Activated CD8-positive, alpha-beta memory T cell treated with anti-CD3 and anti-CD28 coated beads, Interleukin-2, amount 50 U/mL, for 1 hour (primary cell): ENCODE measurements around the gene NPB.

Source experiments
- DNase-seq: peaks from one replicate; pipeline ENCODE4 v3.0.0-alpha.2; 2020; ENCODE audit errors: extremely low read depth

The NPB gene

DNA sequence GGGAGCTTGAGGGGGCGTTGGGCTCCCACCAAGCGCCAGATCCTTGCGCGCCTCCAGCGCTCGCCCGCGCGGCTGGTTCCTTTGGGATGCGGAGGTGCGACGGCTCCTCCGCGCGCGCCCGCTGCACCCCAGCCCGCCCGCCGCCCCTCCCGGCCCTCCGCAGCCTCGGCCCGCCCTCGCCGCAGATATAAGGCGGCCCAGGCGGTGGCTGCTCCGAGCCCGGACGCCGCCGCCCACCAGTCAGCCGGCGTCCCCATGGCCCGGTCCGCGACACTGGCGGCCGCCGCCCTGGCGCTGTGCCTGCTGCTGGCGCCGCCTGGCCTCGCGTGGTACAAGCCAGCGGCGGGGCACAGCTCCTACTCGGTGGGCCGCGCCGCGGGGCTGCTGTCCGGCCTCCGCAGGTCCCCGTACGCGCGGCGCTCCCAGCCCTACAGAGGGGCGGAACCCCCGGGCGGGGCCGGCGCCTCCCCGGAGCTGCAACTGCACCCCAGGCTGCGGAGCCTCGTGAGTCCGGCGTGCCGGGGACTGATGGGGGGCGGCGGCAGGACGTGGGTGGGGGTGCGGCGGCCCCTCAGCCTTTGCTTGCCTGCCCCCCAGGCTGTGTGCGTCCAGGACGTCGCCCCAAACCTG lies at the start of gene NPB:
NPB (plus strand) TSS at position 216 of the 630 bp plus-strand sequence; CDS start at position 256, 40 bp downstream.
- DNase-seq, result no peak

- no peak for DNase-seq
Observed at GRCh38 chr17:81854974-81855774, 46.9 kb upstream of the NPB start.

GRCh38 chr17:81858170-81858966 lies 43.7 kb upstream of the NPB start:
- DNase-seq, result no peak

GRCh38 chr17:81858967-81859905 lies 42.8 kb upstream of the NPB start:
- DNase-seq, result no peak

DNA sequence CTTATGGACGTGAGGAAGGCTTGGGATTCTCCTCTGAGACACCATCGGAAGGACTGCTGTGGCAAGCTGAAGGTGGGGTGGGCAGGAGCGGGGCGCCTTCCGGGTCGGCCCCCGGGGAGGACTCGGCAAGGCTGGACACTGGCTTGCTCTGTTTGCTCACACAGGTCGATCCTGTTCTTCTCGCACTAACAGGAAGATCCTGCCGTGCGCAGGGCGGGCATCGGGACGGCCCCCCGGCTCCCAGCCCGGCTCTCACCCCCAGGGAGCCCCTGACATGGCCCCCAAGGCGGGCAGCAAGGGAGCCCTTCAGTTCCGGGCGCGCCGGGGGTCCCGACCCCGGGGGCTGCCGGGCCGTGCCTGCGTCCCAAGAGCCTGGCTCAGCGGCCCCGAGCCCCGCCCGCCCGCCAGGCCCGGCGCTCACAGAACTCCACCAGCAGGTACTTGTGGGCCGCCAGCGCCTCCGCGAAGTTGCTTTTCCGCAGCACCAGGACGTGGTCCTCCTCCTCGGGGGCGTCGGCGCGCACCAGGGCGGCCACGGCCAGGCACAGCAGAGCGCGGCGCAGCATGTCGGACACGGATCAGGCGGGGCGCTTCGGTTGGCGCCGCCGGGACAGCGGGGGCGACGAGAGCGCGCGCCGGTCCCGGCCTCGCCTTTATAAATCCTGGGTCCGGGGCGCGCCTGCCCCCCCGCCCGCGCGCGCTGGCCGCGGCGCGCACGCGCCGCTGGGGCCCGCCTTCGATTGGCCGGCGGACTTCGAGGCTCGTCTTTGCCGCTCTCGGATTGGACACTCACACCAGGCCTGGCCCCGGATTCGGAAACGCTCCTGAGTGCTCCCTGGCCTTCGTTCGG lies 41.9 kb upstream of the NPB start, which contains the start of gene P4HB:
P4HB (minus strand) TSS at position 630 of the 850 bp plus-strand sequence; CDS start at position 566, 64 bp downstream.
- no peak for DNase-seq

- peak; percentile 98 for DNase-seq
Observed at GRCh38 chr17:81860756-81861568, 41.1 kb upstream of the NPB start.

DNA sequence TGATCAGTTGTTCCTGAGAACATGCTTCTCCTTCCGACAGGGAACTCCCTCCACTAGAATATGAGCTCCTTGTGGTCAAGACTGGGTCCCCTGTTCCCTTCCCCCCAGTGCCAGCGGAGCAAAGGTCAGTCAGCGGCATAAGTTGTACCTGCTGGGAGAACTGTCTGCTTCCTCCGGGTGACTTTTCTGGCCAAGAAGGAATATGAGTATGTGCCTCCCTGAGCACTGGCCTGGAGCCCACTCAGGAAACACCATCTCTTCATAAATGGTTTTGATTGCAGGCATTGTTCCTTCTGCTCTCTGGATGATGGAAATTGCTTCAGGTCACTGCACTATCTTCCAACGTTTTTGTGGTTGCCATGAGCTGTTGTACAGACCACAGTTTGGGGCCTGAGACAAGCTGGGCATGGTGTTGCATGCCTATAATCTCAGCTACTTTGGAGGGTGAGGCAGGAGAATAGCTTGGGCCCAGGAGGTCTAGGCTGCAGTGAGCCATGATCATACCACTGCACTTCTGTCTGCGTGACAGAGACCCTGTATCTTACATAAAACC lies 38.8 kb upstream of the NPB start:
- DNase-seq, result no peak

GRCh38 chr17:81863833-81864768 lies 37.9 kb upstream of the NPB start:
- no peak for DNase-seq

DNA sequence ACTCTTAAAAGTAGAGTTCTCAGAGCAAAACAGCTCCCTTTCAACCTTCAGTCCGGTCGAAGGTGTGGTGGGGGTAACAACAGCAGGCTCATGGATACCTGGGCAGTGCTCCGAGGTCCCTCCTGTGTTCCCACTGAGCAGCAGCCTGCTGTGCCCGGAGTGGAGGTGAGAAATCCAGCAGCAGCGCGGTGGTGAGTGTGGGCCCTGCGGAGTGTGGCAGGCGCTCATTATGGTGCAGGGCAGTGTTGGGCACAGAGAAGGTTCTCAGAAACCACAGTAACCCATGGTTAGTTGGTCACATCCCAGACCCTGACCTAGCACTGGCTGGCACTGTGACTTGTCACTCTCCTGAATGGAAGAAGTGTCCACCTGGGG lies 36.7 kb upstream of the NPB start:
- no peak for DNase-seq

DNA sequence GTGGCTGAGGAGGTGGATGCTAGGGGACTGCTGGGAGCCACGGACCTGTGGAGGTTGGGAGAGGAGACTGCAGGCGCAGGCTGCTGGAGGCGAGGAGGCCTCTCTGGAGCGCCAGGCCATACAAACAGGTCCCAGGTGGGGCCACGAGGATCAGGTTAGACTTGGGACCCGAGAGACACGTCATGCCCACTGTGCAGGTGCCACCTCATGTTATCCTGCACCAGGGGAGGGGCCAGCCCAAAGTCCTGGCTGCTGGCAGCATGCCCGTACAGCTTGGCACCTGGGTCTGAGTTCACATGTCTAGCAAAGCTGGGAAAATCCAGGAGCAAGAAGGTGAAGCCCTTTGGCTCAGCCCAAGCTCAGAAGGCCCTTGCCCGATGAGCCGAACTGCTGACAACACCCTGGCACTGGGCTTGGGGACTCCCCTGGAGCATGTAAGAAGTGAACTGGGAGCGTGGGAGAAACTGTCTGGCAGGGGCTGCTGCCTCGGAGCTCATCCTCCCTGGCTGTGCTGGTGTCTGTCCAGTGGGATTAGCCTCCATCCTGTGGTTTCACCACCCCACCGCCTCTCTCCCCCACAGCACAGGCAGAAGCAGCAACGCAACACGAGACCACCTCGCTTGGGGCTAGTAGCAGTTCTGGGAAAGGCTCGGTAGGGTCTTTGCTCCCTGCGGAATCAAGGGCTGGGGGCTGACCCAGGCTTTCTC lies 36.2 kb upstream of the NPB start:
- no peak for DNase-seq

DNA sequence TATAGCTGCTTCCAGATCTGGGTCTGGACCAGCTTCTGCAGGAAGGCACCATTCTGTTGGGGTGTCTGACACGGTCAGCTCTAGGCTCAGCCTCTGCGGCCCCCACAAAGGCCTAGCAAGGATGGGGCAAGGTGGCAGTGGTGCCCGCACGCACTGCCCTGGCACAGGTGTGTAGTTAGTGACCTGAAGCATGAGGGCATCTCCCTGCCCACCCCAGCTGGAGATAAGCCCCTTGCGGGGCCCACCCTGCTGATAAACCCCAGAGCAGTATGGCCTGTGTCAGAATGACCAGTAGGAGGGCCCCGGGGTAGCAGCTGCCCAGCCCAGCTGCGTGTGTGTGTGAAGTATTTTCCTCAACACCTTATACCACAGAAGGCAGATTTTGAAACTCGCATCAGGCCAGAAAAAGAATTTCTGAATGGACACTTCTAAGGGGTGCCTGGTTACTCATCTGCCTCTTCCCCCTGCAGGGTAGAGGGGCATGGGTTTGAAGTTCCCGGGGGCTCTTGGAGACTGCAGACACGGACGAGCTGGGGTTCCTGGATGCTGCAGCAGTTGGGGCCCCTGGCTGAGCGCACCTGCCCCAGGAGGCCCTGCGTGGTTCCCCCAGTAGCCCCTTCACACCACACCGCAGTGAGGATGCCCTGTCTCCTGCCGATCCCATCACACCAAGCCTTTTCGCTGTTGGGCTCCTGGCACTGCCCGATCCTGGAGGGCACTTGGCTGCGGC lies 35.4 kb upstream of the NPB start:
- no peak for DNase-seq

DNA sequence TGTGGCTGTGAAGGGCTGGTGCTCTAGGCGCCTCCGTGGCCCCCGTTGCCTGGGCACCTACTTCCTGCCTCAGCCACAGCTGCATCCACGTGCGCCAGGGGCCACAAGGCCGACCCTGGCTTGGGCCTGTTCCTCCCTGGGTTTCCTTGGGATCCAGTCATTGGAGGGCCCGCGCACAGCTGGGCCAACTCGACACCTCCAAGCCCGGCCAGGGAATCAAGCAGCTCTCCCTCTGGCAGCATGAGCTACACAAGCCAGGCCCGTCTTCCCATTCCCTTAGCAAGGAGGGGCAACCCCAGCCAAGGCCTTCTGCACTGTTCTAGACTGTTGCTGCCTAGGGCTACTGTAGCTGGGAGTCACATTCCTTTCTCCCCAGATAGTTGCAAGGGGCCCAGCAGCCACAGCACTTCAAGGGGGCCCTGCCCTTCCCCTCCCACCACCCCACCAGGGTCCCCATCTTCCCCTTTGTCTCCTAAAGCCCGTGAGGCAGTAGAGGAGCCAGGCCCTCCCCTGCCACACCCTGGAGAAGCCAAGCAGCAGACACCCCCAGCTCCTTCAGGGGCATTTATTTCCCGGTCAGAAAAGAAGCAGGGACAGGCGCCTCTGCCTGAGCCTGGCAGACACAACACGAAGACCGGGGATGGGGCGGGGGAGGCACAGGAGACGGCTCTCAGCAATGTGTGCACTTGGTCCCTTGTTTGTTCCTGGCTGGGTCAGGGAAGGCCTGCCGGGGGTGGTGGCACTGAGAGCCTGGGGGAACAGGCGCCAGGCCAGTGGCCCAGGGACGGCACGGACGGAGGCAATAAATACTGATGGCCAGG lies 34.7 kb upstream of the NPB start:
- DNase-seq, result no peak

GRCh38 chr17:81867991-81868673 lies 33.9 kb upstream of the NPB start:
- no peak for DNase-seq

DNA sequence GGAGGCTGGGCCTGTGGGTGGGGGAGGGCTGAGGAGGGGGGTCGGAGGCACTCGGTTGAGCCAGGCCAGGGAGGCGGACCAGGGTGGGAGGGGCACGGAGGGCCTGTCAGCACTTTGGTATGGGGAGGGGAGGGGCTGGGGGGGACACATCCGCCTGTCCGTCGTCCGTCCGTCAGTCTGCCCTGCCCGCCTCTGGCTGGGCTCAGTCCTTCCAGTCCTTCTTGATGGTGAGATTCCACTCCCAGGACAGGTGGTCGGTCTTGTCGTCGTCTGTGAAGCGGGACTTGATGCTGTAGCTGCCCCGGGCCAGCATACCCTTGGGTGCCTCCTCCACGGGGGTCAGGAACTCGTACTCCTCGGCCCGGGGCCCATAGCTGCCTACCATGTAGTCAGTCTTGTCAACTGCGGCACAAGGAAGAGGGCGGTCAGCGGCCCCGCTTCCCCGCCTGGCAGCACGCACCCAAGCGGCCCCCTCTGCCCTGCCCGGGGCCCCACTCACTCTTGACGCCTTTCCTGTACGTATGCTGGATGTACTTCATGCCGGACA lies 33.3 kb upstream of the NPB start:
- no peak for DNase-seq
